NCI-H524 treated with DMSO at 0.1 percent for 48 hours (cell line): ENCODE results near the gene STK40.

Experiments
- DNase-seq: peaks from one replicate; lab custom pipeline; 2025; lab: John Stamatoyannopoulos, UW

The STK40 gene

DNA sequence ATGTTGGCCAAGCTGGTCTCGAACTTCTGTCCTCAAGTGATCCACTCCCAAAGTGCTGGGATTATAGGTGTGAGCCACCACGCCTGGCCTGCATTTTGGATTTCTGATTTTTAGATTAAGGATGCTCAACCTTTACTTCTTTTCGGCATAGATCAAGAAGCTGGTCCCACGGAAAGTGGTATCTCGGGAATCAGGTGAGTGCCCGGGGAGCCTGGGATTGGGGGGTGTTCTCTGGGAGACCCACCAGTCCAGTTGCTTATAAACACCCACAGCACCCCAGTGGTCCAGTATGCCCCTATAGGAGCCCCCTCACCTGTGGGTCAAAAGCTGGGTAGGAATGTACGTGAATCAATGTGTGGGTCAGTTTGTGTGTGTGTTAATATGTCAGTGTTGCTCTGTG, 76.3 kb downstream of the STK40 start:
- DNase-seq: no peak

DNA sequence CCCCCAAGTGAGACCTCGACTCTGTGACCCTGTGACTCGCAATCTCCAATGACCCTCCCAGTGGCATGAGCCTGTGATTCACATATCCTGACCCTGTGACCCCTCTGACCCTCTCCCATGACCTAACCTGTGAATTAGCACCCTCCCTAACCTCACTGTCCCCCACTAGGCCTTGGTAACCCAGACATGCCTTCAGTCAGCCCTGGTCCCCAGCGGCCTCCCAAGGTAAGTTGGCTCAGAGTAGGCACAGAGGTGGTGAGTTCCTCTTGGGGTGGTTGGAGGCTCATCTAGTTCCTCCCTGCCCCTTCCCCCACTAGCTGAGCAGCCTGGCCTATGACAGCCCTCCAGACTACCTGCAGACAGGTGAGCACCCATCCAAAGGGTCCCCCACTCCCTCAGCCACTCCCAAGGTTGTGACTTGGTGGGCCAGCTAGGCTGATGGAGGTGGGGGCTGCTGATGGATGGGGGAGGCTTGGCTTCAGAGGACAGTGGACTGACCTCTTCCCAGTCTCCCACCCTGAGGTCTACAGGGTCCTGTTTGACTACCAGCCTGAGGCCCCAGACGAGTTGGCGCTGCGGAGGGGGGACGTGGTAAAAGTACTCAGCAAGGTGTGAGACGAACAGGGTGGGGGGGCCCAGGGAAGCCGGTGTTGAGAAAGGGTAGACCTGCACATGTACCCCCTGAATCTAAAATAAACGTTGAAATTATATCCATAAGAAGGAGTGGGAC, 78.0 kb downstream of the STK40 start:
- DNase-seq: no peak

DNA sequence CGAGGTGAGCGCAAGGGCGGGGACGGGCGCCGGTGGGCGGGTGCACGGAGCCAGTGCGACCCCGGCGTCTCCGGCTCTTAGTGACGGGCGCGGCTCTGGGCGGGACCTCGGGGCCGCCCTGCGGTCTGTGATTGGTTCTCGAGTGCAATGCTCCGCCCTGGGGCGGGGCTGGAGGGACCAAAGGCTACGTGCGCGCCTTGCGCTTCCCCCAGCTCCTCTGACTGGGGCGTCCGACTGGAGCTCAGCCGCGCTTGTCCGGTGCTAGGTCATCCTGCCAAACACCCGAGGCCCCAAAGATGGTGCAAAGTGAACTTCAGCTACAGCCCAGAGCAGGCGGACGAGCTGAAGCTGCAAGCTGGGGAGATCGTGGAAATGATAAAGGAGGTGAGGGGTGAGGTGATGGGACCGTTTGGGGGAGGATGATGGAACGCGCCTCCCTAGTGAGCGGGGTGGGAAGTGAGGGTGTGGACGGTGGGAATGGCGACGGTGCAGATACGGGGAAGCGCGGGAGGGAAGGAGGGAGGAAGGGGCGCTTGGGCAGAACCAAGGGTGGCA, 78.7 kb downstream of the STK40 start:
- DNase-seq: peak; percentile 60

DNA sequence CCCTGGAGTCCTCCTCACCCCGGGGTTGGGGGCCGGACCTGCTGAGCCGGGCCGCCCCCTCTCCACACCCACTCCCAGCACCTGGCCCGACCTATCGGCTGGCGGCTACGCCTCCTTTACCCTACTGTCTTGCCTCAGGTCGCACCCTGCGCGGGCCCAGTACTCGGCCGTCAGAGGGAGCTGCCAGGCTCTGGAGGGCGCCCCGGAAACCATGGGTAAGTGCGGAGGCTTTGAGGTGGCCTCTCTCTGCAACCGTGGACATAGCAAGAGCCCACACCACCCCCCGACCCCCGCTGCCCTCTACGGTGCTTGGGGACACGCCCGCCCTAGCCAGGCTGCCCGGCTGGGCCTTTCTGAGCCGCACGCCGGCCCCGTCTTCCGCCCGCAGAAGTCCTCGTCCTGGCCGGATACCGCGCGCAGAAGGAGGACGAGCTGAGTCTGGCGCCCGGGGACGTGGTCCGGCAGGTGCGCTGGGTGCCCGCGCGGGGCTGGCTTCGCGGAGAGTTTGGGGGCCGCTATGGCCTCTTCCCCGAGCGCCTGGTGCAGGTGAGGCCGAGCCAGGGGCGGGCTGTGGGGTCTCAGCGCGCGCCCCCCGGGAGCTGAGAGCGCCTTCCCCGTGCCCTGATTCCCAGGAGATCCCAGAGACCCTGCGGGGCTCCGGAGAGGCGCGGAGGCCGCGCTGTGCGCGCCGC, 79.4 kb downstream of the STK40 start, which contains the start of gene SH3D21:
Gene SH3D21, plus strand, starts transcription at position 159 of the 692 bp plus-strand sequence. Its CDS starts 53 bp downstream, at position 212.
- no peak for DNase-seq

DNA sequence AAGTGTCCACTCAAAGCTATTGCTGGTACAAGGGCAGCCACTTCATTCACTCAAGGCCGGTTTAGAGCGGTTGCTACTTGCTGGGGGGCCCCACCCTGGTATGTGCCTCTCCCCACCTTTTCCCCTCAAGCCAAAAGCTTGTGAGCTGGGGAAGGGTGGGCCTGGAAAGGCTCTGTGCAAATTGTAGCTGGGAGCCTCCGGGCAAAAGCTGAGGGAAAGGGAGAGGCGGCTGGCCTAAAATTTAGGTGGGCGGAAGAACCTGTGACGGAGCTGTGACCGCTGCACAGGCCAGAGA, 79.9 kb downstream of the STK40 start:
- DNase-seq: no peak

DNA sequence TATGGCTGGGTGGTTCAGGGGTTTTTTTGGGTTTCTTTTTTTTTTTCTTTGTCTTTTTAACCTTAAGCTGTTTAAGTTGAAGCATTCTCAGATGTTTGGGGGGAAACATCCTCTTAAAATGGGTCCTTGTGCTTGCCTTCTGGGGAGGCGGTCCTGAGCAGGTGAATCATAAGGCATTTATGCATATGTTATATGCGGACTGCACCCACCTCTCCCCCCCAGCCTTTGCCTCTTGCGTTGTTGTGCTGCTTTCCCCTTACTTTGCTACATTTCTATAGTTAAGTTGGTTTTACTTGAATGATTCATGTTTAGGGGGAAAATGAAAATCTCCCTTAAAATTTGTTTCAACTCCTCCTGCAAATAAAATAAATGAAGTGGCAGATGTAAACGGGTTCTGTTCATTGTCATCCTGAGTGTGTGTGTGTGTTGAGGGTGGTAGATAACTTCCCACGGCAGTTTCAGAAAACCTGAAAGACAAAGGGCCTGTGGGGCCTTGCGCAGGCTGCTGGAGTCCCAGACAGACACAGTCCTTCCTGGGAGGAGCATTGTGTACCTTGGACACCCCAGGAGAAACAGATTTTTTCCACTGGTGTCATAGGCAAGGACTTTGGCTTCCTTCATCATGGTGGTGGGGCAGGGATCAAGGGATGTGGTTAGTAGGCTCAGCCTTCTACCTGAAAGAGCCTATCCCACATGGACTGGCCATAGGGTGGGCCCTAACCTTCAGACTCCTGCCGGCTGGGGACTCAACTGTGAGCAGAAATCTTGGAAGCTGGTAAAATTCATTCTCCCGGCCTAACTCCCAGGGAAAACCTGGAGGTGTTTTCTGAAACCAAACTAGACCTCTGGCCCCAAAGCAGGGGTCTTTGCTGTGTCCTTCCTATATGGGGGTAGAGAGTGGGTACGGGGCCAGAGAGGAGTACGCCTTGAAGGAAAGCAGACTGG, 80.5 kb downstream of the STK40 start:
- no peak for DNase-seq

DNA sequence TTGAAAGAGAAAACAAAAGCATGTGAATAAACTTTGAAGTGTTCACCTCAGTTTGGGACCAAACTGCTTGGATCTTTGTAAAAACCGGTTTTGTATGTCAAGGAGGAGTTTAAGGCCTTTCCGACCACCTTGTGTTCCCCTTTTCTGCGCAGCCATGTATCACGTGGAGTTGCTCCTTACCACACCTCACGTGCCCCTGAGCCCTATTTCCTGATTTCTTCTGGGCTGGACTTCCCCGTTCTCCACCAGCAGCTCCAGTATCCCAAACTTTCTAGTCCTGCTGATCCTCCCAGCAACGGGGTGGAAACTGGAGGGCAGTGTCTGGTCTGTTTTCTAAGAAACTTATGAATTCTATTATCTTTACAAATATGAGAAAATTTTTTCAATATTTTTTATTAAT, 81.2 kb downstream of the STK40 start:
- no peak for DNase-seq

DNA sequence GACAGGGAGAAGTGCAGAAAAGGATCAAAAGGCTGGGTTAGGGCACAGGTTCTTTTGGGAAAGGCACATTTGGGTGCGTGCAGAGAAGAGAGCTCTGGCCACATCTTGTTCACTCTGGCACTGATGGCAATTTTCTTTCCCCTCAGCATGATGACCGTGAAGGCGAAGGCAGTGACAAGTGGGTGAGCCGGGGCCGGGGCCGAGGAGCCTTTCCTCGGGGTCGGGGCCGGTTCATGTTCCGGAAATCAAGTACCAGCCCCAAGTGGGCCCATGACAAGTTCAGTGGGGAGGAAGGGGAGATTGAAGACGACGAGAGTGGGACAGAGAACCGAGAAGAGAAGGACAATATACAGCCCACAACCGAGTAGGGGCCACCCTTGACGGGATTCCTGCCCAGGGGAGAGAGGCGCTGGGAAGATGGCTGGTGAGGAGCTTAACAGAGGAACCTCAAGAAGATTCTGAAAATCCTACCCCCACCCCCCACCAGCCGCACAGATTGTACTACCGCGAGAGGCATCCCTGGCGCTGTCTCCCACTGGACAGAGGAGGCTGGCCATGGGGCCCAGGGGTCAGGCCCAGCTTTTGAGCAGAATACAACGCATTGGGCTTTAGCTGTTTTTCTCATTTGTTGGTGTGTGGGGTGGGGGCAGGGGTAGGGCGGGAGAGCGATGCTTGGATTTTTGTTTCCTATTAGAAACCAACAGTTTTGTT, 81.9 kb downstream of the STK40 start:
- DNase-seq: no peak

DNA sequence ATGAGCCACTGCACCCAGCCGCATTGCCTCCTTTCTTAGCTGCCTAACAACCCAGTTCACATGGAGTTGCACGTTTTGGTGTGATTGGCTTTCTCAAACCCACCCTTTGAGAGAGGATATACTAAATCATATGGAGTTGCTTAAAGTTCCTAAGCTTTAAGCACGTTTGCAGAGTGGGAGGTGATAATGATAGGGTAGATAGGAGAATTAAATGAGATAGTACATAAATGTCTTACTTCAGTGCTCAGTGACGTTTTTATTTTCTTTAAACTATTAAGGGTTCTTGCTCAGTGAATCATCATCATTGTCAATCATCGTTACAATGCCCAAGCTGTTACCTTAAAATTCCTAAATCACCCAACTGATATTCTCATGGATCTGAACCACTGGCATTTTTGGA, 82.5 kb downstream of the STK40 start:
- DNase-seq: no peak

DNA sequence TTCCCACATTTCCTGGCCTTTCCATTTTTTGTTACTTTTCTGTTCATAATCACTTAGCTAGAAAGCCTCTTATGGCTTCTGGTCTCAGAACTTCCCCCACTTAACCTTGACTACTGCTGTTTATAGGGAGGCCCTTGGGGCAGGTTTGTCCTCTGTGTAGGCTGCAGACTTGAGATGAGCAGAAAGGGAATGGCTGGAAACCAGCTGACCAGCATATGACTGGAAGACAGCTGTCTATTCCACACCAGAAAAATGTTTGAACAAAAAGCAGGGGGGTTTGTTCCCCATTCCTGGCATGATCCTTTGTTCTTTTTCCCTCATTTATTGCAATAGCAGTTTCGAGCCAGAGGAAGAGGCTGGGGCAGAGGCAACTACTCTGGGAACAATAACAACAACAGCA, 84.5 kb downstream of the STK40 start:
- DNase-seq: no peak

DNA sequence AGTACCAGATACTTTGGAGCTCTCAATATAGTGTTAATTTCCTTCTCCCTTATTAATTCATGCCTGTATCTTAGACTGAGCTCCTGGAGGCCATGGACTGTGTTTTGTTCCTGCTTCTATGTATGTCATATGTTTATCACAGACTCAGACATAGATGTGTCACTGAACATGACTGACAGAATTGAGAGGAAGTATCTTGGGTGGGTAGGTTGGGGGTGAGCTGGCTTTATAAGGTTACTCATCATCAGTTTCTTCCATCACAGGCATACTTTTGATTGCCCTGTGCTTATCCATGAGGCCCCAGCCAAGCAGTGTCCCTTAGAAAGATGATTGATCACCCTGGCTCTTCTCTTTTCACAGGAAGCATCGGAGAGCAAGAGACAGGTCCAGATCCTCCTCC, 85.2 kb downstream of the STK40 start:
- no peak for DNase-seq

DNA sequence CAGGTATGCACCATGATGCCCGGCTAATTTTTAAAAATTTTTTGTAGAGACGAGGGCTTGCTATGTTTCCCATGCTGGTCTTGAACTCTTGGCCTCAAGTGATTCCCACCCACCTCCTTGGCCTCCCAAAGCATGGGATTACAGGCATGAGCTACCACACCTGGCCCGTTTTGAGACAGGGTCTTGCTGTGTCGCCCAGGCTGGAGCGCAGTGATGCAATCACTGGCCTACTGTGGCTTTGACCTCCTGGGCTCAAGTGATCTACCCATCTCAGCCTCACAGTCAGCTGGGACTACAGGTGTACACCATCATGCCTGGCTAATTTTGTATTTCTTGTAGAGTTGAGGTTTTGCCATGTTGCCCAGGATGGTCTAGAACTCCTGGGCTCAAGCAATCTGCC, 87.1 kb downstream of the STK40 start:
- no peak for DNase-seq

DNA sequence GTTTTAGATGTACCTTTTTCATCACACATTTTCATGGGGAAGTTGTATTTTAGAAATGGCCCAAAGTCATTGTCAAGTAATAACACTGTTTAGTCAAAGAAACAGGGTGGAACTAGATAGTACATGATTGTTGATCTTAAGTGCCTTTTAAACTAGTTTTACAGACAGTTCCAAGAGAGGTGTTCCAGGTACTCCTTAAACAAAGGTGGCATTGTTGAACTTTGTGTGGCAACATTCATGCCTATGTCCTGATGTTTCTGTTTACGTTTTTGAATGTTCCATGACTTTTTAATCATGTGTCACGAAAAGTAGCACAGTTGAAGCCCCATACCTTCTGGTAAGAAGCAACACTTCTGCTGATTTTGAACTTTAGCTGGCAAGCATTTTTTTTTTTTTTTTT, 88.7 kb downstream of the STK40 start:
- DNase-seq: no peak

DNA sequence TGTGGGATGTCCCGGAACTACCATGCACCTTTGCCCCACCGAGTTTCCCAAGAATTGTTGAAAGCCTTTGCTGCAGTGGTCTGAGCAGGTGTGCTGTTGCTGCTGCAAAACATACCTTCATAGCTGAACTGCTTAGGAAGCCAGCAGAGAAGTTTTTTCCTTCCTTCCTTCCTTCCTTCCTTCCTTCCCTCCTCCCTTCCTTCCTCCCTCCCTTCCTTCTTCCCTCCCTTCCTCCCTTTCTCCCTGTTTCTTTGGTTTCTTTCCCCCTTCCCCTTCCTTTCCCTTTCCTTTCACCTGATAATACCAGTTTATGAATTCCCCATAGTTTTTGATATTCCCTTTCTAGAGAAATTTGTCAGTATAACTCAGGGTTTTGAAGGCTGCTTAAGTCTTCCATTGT, 90.3 kb downstream of the STK40 start:
- DNase-seq: no peak
